DND-41 (cell line): ENCODE measurements around the gene NLRC3.

ENCODE experiments used
- ATAC-seq: fragments of 200-7000 bp; cut with Tn5 transposase; 3 replicates; pipeline ENCODE4 v1.9.1; 2021; ENCODE audit warnings: low read depth; ENCODE audit not compliant: insufficient read depth
- DNase-seq: peaks from one replicate; pipeline ENCODE4 v3.0.0-alpha.2; 2020
- H2AFZ ChIP-seq: 2 replicates; pipeline ENCODE4 v1.6.0; 2012; ENCODE audit warnings: low read depth, low read length
- H3K27ac ChIP-seq: 2 replicates; pipeline ENCODE4 v1.5.1; 2012; ENCODE audit warnings: low read length, inconsistent platforms
- H3K27me3 ChIP-seq: fragments of 200-600 bp; sonication (generic); 2 replicates; pipeline ENCODE4 v1.6.0; 2012; ENCODE audit warnings: low read length, mild to moderate bottlenecking, inconsistent platforms; ENCODE audit not compliant: insufficient read depth, poor library complexity
- H3K36me3 ChIP-seq: 2 replicates; pipeline ENCODE4 v1.5.1; 2012; ENCODE audit warnings: low read length, inconsistent platforms; ENCODE audit not compliant: insufficient read depth
- H3K4me1 ChIP-seq: 2 replicates; pipeline ENCODE4 v1.5.1; 2012; ENCODE audit warnings: mild to moderate bottlenecking, low read length; ENCODE audit not compliant: insufficient read depth
- H3K4me2 ChIP-seq: 2 replicates; pipeline ENCODE4 v1.6.0; 2012; ENCODE audit warnings: mild to moderate bottlenecking, moderate library complexity, low read length, inconsistent platforms; ENCODE audit not compliant: insufficient read depth
- H3K4me3 ChIP-seq, 2 experiments: fragments of 200-600 bp in 1 of 2; shearing (Covaris generic) in 1 of 2; 2 replicates each; pipeline ENCODE4 v1.5.1; 2012 to 2016; ENCODE audit warnings: inconsistent platforms in 2 of 2, low read length in 2 of 2, mild to moderate bottlenecking in 2 of 2, low read depth in 1 of 2, moderate library complexity in 1 of 2
- H3K79me2 ChIP-seq: 2 replicates; pipeline ENCODE4 v1.6.0; 2012; ENCODE audit warnings: low read length, inconsistent platforms; ENCODE audit not compliant: insufficient read depth
- H3K9ac ChIP-seq: 2 replicates; pipeline ENCODE4 v1.6.0; 2012; ENCODE audit warnings: low read depth, mild to moderate bottlenecking, inconsistent platforms, low read length, moderate library complexity
- H3K9me3 ChIP-seq: 2 replicates; pipeline ENCODE4 v1.5.1; 2012; ENCODE audit warnings: low read length, moderate library complexity, mild to moderate bottlenecking, inconsistent platforms; ENCODE audit not compliant: insufficient read depth, severe bottlenecking
- H4K20me1 ChIP-seq: 2 replicates; pipeline ENCODE4 v1.6.0; 2012; ENCODE audit warnings: low read length; ENCODE audit not compliant: insufficient read depth
- EZH2 ChIP-seq: IDR thresholded peaks from 3 replicates; pipeline ENCODE4 v1.6.1; 2012; ENCODE audit warnings: borderline replicate concordance, low read depth, mild to moderate bottlenecking, moderate library complexity, low read length, inconsistent platforms; ENCODE audit not compliant: severe bottlenecking
- TF ChIP-seq, protein P1 (sequence below): IDR thresholded peaks from 2 replicates; pipeline ENCODE4 v1.5.1; 2012; ENCODE audit warnings: borderline replicate concordance, low read length, moderate library complexity, mild to moderate bottlenecking; ENCODE audit not compliant: poor library complexity, severe bottlenecking; ENCODE audit errors: extremely low read depth

NLRC3 gene

DNA sequence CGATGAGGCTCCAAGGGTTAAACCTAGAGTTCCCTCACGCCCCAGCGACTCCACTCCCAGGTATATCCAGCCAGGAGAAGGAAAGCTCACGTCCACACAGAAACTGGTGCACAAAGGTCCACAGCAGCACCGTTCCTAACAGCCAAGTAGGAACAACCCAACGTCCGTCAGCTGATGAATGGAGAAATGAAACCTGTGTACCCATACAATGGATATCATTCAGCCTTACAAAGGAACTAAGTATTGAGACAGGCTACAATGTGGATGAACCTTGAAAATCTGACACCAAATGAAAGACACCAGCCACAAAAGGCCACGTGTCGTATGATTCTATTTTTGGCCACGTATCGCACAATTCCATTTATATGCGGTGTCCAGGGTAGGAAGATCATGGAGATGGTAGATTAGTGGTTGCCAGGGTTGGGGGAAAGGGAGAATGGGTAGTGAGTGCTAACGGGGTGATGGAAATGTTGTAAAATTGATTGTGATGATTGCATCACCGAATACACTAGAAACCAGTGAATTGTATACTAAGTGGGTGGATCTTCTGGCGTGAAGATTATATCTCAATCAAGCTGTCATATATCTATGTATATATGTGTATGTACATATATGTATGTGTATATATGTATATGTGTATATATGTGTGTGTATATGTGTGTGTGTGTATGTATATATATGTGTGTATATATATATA lies 30.1 kb downstream of the NLRC3 start:
- Histone ChIP-seq H3K36me3 (peaks cover 50% of the 10 kb centered on the region), H2AFZ (no peak overlapping the region), H3K79me2 (no peaks in the 10 kb centered on the region), H3K4me1 (no peaks in the 10 kb centered on the region), H3K9me3 (no peaks in the 10 kb centered on the region), H3K27me3 (no peaks in the 10 kb centered on the region), H3K27ac (no peak overlapping the region), H4K20me1 (no peaks in the 10 kb centered on the region), H3K9ac (no peak overlapping the region), H3K4me2 (no peak overlapping the region), H3K4me3 (no peak overlapping the region)
- DNase-seq: no peak
- TF ChIP-seq, protein P1, sequence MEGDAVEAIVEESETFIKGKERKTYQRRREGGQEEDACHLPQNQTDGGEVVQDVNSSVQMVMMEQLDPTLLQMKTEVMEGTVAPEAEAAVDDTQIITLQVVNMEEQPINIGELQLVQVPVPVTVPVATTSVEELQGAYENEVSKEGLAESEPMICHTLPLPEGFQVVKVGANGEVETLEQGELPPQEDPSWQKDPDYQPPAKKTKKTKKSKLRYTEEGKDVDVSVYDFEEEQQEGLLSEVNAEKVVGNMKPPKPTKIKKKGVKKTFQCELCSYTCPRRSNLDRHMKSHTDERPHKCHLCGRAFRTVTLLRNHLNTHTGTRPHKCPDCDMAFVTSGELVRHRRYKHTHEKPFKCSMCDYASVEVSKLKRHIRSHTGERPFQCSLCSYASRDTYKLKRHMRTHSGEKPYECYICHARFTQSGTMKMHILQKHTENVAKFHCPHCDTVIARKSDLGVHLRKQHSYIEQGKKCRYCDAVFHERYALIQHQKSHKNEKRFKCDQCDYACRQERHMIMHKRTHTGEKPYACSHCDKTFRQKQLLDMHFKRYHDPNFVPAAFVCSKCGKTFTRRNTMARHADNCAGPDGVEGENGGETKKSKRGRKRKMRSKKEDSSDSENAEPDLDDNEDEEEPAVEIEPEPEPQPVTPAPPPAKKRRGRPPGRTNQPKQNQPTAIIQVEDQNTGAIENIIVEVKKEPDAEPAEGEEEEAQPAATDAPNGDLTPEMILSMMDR: no peak
- TF ChIP-seq EZH2: no peak
- ATAC-seq: no peak

DNA sequence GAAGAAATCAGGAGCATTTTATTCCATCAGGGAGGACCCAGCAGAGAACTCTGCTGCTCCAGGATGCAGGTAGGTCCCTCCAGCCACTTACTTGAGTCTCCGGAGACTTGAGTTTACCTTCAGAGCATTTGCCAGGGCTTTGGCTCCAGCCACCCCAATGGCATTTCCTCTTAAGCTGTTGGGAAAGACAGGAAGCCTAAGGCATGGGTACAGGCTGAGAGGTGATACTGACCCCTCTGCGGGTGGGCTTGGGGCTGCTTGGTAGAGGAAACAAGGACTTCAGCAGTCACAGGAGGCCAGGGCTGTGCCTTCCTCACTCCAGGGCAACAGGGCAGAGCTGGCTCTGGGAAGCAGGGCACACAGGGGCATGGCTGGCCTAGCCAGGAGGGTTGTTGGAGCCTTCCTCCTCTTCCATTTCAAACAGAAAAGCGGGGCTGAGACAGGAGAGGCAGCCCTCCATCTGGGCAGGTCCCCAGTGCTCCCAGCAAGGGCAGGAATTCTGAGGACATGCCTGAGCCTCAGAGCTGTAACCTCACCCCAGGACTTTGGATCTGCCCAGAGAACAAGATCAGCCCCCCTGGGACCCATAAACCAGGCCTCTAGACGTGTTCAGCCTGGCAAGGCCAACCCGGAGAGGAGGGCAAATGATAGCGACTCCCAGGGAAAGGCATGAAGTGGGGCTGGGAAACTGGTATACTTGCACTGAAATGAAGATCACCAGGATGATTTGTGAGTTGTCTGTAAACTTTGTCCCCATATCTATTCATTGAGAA lies 34.4 kb downstream of the NLRC3 start:
- Histone ChIP-seq H3K27ac (no peak overlapping the region), H4K20me1 (no peaks in the 10 kb centered on the region), H3K79me2 (no peaks in the 10 kb centered on the region), H3K4me2 (no peak overlapping the region), H3K4me3 (no peak overlapping the region), H3K27me3 (no peaks in the 10 kb centered on the region), H3K9me3 (no peaks in the 10 kb centered on the region), H3K36me3 (peaks cover 22% of the 10 kb centered on the region), H3K9ac (no peak overlapping the region), H3K4me1 (no peaks in the 10 kb centered on the region), H2AFZ (no peak overlapping the region)
- TF ChIP-seq EZH2: no peak
- TF ChIP-seq, protein P1: no peak
- ATAC-seq: no peak
- no peak for DNase-seq

DNA sequence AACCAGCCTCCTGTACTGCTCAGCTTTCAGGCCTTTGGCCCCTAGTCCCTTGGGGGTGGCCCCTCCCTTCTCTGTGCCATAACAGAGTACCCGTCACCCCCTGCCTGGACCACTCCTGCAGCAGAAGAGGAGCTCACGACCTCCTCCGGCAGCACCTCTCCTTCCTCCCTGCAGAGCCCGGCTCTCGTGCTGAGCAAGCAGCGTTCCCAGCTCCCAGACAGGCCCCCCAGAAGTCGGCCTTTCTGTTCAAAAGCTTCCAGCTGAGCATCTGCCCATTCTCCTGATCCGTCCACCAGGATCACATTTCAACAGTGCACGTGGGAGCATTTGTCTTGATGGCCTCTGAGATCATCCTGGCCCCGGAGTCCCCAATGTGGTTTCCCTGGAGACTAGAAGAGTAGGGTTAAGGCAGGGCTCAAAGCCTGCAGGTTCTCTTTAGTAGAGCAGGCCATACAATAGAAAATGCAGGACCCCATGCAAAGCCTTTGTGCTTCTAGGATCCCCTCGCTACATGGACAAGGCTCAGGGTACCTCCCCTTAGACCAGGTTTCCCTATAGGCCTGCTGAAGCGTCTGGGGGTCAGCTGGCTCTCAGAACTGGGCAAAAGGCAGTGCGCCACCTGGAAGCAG lies 35.6 kb downstream of the NLRC3 start:
- H4K20me1 ChIP-seq: no peaks in the 10 kb centered on the region
- TF ChIP-seq, protein P1: no peak
- H3K27me3 ChIP-seq: no peaks in the 10 kb centered on the region
- no peak overlapping the region for H3K4me2 ChIP-seq
- no peak overlapping the region for H3K4me3 ChIP-seq
- no peak for DNase-seq
- H3K79me2 ChIP-seq: no peaks in the 10 kb centered on the region
- peaks cover 22% of the 10 kb centered on the region for H3K36me3 ChIP-seq
- H2AFZ ChIP-seq: no peak overlapping the region
- H3K27ac ChIP-seq: no peak overlapping the region
- no peak for ATAC-seq
- H3K9me3 ChIP-seq: no peaks in the 10 kb centered on the region
- H3K4me1 ChIP-seq: no peaks in the 10 kb centered on the region
- no peak overlapping the region for H3K9ac ChIP-seq
